Measurements from ENCODE around the gene FAM151B.

FAM151B gene

GRCh38 chr5:80588858-80589540 lies 101.1 kb downstream of the FAM151B start:
- no peak for DNase-seq (ENCODE audit: low read depth in 2 of 2)

GRCh38 chr5:80590766-80591165 lies 102.9 kb downstream of the FAM151B start:
- no peak for DNase-seq (ENCODE audit: low read depth in 2 of 2)

GRCh38 chr5:80591352-80591751 lies 103.5 kb downstream of the FAM151B start:
- no peak for DNase-seq (ENCODE audit: low read depth in 2 of 2)

GRCh38 chr5:80592105-80592504 lies 104.2 kb downstream of the FAM151B start:
- DNase-seq (ENCODE audit: low read depth in 2 of 2), result no peak
